Measurements from ENCODE around the gene SLC44A3.

The SLC44A3 gene

GRCh38 chr1:94819945-94820746 is at the start of gene SLC44A3:
Gene SLC44A3 (plus strand): TSS chr1:94820357. CDS start chr1:94820452, 95 bp downstream.
- peak; percentile 81 for DNase-seq

- no peak for DNase-seq
Measured at GRCh38 chr1:94772230-94772641, 47.9 kb upstream of the SLC44A3 start.

- no peak for DNase-seq
Measured at GRCh38 chr1:94772845-94773244, 47.3 kb upstream of the SLC44A3 start.

- DNase-seq = no peak
Measured at GRCh38 chr1:94773296-94773809, 46.8 kb upstream of the SLC44A3 start.

- DNase-seq = no peak
Measured at GRCh38 chr1:94773931-94774422, 46.2 kb upstream of the SLC44A3 start.

GRCh38 chr1:94776474-94776873 is 43.7 kb upstream of the SLC44A3 start:
- DNase-seq = no peak

- DNase-seq = no peak
Measured at GRCh38 chr1:94777281-94777680, 42.9 kb upstream of the SLC44A3 start.

- no peak for DNase-seq
Measured at GRCh38 chr1:94778808-94779207, 41.3 kb upstream of the SLC44A3 start.

GRCh38 chr1:94783342-94784189 is 36.6 kb upstream of the SLC44A3 start:
- DNase-seq = peak; percentile 90

GRCh38 chr1:94784190-94784515 is 36.0 kb upstream of the SLC44A3 start:
- DNase-seq = no peak

- no peak for DNase-seq
Measured at GRCh38 chr1:94787691-94788090, 32.5 kb upstream of the SLC44A3 start.

- no peak for DNase-seq
Measured at GRCh38 chr1:94790246-94790645, 29.9 kb upstream of the SLC44A3 start.

GRCh38 chr1:94790670-94791069 is 29.5 kb upstream of the SLC44A3 start:
- no peak for DNase-seq

GRCh38 chr1:94792473-94793295 is 27.5 kb upstream of the SLC44A3 start:
- no peak for DNase-seq

- DNase-seq = no peak
Measured at GRCh38 chr1:94793296-94793656, 26.9 kb upstream of the SLC44A3 start.

GRCh38 chr1:94795434-94795833 is 24.7 kb upstream of the SLC44A3 start:
- no peak for DNase-seq

- no peak for DNase-seq
Measured at GRCh38 chr1:94796266-94796665, 23.9 kb upstream of the SLC44A3 start.

GRCh38 chr1:94797291-94797690 is 22.9 kb upstream of the SLC44A3 start:
- DNase-seq = no peak

- no peak for DNase-seq
Measured at GRCh38 chr1:94798054-94798453, 22.1 kb upstream of the SLC44A3 start.

- DNase-seq = no peak
Measured at GRCh38 chr1:94798462-94798861, 21.7 kb upstream of the SLC44A3 start.

GRCh38 chr1:94799206-94799605 is 21.0 kb upstream of the SLC44A3 start:
- no peak for DNase-seq

- no peak for DNase-seq
Measured at GRCh38 chr1:94801919-94802546, 18.1 kb upstream of the SLC44A3 start.

Data from femur (tissue), 1 donor.